NCI-H1930 (cell line): Measurements from ENCODE around the gene DENND1A.

ENCODE experiments used
- DNase-seq, 2 experiments: peaks; one replicate each; lab custom pipeline; 2025; lab: John Stamatoyannopoulos, UW

The DENND1A gene

DNA sequence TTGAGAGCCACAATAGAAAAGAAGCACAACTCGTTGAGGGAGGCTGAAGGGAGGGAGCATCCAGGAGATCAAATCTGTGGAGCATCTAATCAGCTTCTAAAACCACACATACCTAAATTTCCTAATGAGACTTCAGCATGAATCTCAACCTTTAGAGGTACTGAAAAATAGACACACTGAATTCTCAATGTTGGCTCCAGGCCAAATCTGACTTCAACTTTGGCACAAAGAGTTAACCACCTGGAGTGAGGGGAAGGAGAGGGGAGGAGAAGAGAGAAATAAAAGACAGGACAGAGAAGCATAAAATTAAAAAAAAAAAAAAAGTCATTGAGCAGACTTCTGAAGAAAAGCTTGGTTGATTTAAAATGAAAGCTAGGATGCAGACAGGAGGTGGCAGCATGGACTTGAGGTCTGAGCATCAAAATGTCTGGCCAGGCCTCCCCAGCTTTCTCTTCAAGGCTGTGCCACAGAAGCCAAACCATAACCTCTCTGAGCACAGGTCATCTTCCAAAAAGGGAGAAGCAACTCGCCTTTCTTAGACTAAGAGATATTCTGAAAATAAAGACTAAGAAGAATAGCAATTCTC lies 205.6 kb downstream of the DENND1A start:
- no peak for DNase-seq

DNA sequence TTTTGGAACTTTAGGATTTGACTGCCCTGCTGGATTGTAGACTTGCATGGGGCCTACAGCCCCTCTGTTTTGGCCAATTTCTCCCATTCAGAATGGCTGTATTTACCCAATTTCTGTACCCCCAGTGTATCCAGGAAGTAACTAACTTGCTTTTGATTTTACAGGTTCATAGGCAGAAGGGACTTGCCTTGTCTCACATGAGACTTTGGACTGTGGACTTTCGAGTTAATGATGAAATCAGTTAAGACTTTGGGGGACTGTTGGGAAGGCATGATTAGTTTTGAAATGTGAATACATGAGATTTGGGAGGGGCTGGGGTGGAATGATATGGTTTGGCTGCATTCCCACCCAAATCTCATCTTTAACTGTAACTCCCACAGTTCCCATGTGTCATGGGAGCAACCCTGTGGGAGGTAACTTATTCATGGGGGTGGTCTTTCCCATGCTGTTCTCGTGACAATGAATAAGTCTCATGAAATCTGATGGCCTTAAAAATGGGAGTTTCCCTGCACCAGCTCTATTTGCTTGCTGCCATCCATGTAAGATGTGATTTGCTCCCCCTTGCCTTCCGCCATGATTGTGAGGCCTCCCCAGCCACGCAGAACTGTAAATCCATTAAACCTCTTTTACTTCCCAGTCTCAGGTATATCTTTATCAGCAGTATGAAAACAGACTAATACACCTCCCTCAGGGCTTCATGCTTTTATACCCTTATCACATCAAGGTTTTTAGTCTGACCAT lies 206.6 kb downstream of the DENND1A start:
- no peak for DNase-seq

DNA sequence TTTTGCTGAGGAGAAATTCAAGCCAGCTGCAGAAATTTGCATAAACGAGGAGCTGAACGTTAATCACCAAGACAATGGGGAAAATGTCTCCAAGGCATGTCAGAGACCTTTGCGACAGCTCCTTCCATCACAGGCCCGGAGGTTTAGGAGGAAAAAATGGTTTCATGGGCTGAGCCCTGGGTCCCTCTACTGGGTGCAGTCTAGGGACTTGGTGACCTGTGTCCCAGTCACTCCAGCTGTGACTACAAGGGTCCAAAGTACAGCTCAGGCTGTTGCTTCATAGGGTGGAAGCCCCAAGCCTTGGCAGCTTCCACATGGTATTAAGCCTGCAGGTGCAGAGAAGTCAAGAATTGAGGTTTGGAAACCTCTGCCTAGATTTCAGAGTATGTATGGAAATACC lies 207.5 kb downstream of the DENND1A start:
- no peak for DNase-seq

DNA sequence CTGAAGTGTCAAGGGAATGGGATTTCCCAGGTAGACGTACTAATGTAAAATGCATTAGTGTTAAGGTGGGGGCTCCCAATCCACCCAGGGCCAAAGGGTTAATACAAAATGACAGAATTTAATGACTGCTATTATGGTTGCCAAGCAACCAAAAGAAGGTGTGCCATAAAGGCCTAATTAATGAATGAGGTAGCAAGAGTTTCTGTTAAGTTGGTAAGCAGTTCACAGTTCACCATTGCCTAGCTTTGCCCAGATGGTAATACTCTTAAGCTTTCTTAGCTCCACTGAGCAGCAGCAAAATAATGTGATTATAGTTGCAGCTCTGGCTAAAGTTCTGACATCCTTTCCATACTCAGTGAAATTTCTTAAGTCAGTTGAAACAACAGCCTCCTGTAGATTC lies 211.7 kb downstream of the DENND1A start:
- no peak for DNase-seq

DNA sequence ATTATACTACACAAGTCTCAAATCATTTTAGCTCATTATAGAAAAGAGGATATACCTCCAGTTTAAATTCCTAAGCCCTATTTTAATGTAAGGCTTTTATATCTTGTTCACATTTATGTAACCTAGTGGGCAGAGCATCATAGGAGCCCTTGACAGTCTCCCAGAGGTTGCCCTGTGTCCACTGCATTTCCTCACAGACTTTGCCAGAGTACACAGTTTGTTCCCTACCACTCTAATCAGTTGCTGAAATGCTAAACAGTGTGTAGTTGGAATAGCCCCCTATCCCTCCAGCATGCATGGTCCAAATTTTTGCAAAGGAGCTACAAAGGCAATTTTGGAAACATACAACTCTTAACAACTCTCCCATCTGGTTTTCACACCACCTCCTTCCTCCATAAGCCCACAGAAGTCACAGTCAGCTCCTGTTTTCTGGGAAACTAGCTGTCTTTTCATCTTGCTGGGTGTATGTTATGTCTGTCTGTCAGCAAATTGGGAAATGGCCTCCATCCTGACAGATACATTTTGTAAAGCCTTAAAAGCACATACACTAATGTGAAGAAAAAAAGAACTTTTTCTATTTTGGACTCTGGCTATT lies 212.2 kb downstream of the DENND1A start:
- DNase-seq = no peak

DNA sequence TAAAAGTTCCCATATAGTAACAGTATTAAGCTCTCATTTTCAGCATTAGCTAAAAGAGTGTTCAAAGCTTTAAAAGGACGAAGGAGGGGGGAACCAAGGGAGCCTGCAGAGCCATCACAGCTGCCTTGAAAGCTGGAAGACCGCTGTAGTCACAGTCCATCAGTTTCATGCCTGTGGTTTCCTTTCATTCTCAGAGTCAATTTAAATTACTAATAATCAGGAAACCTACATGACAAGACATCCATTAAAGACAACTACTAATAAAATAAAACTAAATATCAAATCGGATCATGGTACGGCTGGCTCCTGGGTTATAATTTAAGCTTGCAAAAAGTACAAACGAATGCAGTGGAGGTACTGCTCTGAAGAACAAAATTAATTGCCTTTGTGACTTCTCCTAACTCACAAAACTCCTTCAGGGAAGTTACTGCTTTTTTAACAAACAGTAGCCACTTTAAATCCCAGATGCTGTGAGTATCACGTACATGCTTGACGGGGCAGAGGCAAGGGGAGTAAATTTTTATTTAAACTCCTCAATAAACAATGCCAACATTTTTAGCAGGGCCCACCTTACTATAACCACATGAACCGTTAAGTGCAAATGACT lies 213.5 kb downstream of the DENND1A start:
- no peak for DNase-seq

DNA sequence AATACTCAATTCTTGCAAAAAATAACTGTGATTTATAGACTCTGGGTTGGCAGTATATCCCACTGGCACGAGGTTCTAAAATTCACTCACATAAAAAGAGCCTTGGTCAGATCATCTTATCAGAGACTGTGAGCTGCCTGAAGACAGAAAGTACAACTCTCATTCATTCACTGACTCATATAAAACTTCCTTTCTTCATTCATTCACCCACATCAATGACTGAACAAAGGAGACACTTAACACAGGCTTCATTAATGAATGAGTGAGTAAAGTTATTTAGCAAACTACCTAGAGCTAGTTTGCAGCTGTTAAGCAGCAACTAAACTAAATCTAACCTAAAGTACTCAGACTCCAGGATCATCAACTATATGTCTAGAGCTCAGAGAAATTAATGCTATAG lies 214.7 kb downstream of the DENND1A start:
- no peak for DNase-seq

DNA sequence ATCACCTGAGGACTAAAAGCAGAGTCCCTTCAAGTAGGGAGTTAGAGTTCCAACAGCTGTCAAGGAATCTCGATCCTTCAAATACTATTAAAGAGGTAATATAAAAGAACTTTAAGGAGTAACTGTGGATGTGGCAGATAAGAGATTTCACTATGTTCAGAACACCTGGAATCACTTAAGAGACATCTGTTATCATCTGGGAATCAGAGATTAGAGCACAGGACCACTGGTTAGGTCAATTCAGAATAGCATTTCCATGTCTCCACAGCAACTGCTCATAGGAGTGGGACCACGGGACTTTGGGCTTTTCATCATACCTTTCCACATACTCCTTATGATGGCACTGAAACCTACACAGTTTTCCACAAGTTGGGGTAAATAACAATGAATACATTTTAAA lies 216.6 kb downstream of the DENND1A start:
- DNase-seq = no peak

DNA sequence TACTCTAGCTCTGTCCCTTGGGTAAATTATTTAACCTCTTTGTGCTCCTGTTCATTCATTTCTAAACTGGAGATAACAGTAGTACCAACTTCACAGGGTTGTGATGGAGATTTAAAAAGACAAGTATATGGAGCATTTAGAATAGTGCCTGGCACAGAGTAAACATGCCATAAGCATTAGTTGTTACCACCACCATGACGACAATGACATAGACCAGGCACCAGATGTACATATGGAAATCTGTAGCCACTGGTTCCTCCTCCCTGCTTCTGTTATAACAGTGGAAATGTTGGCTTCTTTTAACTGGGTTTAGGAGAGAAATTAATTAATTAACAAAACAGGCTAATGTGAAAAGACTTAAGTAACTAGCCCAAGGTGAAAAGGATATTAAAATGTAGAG lies 217.5 kb downstream of the DENND1A start:
- no peak for DNase-seq

DNA sequence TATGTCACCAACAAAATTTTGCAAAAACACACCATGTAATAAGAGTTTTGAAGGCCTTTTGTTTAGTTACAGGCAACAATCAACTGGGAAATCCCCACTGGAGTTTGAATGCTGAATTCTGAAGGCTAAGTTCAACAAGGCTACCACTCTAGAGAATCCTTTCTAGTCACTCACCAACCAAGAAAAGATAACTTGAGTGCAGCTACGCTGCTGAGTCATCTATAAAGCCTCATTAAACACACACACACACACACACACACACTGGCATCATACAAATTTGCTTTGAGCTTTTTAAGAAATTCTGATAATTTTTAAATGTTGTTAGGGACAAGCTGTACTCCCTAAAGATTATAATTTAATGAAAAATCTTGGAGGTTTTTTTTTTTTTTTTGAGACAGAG lies 219.6 kb downstream of the DENND1A start:
- DNase-seq = no peak

DNA sequence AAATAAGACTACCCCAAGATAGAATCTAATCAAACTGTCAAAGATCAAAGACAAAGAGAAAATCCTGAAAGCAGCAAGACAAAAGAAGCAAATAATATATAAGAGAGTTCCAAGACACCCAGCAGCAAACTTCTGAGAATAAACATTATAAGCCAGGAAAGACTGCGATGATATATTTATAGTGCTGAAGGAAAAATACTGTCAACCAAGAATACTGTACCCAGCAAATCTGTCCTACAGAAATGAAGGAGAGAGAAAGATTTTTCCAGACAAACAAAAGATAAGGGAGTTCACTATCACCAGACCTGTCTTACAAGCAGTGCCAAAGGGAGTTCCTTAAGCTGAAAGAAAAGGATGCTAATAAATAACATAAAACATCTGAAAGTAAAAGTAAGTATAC lies 227.4 kb downstream of the DENND1A start:
- DNase-seq = no peak

DNA sequence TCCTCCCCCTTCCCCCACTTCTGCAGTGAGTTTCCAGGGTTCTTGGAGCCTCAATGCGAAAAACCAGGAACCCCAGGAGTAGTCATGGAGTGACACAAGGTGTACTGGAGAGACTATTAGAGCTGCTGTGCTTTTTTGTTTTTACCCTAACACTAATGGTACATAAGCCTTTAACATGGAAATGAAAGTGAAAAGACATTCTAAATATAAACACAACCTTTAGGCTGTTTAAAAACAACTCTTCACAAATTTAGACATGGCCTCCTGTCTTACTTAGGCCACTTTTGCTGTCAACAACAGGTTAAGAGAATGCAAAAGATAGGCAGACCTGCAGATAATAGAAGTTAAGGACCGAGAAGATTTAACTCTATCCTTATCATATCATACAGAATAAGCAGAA lies 232.2 kb downstream of the DENND1A start:
- DNase-seq = no peak

DNA sequence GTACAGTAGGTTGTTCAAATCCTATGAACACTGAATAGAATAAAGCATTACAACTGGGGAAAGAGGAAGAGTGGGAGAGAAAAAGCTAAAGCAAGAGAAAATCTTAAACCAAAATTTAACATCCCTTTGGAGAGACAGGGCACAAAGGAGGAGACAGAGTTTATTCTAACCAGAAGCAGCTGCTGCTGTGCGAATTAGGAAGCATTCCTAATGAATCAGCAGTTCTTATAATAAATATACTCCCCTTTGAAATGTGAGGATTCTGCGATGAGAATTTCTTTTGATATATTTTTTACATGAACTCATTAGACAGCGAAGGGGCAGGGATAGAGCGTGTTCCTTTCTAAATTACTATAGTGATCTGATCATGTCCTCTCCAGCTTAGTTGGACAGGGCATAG lies 233.4 kb downstream of the DENND1A start:
- DNase-seq = no peak

DNA sequence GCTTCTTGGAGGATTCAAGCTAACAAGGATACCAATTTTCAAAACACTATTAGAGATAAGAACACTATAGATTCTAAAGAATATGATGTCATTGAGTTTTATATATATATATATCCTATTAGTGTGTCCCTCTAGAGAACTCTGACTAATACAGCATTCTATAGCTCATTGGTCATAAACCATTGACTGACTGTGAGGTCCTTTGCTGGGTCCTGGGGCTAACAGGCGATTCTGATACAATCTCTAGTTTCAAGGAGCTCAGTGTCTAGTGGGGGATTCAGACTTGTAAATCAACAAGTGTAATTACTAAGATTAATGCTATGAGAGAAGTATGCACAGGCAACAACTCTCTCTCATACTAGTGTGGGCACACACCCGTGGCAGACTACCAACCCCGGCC lies 234.5 kb downstream of the DENND1A start:
- DNase-seq = no peak

DNA sequence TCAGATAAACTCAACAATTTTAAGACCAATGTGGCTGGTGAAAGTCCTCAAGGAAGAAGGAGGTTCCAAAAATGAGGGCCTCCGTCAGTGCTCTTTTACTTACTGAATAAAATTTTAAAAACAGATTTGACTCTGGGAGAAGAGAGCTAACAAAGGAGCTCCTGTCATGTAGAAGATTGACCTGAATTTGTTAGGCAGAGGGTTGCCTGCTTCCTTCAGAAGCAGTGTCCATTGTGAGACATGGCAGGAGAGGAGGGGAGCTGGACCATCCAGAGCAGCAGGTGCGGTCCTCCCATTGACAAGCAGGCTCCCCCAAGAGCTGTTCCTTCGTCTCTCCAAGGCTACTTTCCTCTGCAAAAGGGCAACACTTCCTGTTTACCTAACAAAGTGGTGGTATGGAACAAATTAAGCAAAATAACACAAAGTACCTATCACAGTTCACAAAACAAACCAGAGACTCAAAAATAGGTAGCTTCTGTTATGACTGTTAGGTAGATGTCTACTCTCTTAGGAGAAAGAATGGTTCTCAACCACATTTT lies 238.1 kb downstream of the DENND1A start:
- no peak for DNase-seq

DNA sequence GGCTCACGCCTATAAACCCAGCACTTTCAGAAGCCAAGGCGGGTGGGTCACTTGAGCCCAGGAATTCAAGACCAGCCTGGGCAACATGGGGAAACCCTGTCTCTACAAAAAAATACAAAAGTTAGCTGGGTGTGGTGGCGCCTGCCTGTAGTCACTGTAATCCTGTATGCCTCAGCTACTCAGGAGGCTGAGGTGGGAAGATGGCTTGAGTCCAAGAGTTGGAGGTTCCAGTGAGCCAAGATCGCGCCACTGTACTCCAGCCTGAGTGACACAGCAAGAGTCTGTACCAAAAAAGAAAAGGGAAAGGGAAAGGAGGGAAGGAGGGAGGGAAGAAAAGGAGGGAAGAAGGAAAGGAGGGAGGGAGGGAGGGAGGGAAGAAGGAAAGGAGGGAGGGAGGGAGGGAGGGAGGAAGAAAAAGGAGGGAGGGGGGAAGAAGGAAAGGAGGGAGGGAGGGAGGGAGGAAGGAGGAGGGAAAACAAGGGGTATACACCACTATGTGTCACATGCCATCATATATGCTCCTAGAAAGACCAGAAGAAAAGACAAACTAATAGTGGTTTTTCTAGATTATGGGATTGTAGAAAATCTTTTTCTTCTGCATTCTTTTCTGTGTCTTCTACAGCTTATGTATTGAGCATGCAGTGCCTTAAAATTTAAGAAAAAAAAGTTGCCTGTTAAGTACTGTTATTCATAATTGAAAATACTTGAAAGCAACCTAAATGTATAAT lies 240.1 kb downstream of the DENND1A start:
- DNase-seq = no peak

DNA sequence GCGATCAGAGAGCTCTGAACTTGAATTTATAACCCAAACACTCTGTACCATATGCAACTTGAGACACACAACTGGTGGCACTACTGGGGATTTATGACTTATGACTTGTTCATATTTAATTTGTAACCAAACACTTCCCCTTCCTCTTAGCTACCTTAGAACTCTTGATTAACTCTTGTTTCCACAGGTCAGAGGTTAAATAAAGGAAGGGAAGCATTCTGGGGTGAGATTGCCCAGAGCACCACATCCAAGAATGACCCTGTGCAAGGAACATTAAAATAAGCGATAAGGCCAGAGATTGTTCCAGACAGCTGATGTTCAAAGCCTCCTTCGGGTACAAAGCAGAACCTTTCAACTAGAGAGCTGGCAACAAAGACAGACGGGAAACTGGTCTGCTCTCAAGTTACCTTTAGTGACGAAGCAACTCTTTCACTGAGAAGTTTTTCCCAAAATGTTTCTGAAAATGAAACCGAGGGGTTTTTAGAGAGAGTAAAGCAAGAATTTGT lies 242.6 kb downstream of the DENND1A start:
- DNase-seq = no peak

DNA sequence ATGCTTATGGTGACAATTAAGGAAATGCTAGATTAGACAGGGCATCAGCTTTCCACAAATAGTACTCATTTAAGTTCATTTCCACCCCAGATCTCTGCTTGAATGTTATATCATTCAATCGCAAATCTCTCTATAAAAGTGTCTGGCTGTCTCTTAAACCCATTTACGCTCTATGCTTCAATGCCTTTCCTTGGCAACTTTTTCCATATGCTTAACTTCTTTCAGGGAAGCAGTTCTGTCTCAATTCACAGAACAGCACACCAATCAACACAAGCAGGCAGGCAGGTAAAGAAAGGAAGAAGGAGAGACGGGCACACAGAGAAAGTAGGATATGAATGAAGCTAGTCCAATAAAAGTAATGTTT lies 243.1 kb downstream of the DENND1A start:
- DNase-seq = no peak

DNA sequence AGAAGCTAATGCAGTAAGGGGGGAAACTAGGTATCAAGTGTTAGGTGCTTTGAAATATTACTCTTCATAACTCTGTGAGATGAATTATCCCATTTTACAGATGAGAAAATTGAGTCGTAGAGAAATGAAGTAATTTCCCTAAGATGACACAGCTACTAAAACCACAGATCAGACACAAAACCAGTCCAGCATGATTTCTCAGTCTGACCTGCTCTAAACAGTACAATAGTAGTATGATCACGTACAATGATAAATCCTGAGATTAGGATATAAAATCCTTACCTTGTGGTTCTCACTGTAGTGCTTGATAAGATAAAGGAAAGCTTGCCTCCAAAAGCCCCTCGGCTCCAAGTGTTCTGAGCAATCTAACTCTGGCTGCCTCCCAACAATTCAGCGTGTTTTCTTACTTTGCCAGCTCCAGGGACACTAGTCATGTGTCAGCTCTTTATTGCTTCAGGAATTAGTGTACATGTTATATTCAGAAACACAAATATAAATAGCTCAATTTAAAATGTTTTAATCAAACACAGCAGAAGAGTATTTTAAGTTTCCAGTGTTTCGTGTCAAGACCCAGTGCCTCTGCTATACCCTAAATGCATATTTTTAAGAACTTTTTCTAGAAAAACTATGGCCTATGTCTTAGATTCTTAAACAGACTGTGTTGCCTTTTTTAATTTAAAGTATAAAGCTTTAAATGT lies 243.6 kb downstream of the DENND1A start:
- peak in 1 of 2 experiments; percentile 18 for DNase-seq

DNA sequence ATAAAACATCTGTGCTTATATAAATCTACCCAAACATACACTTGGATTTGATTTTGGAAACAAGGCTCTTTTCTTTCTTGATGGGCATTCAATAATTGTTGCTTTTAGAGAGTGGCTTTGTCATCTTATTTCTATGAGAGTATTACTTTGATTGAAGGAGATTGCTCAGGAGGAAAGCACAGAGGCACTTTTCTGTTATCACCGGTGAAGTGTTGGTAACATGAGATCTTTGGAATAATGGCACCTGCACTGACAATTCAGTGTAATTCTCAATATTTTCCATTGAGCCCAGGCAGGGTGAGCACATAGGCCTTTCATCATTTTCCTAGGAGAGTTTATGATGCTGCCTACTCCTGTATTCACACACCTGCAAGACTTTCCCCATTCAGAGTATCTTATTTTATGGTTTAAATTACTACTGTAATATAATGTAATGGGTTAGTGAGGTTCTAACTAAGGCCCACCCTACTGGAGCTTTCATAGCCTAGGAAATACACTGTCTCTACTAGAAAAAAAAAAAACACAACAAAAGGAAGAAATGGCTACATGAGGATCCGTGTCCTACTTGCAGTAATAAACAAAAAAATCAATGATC lies 244.3 kb downstream of the DENND1A start:
- DNase-seq = peak; percentile 20 to 56
